Fibroblast of lung (primary cell): Measurements from ENCODE around the gene PHC2. TPM values are rescaled to one million over a fixed set of nuclear protein-coding genes. Genes with fewer than 3 reads are reported as not detected.

Experiments
- DNase-seq, 2 donors: peaks; one replicate each; pipeline versions ENCODE4 v3.0.0 to v3.0.0-alpha.2; 2010; ENCODE audit warnings: low read depth in 2 of 2
- H2AFZ ChIP-seq: 2 replicates; pipeline ENCODE4 v1.5.1; 2012; ENCODE audit warnings: low read length, control low read depth, inconsistent platforms
- H3K27ac ChIP-seq: 2 replicates; pipeline ENCODE4 v1.5.1; 2011; ENCODE audit warnings: low read length, control low read depth; ENCODE audit not compliant: insufficient read depth
- H3K27me3 ChIP-seq: 2 replicates; pipeline ENCODE4 v1.5.1; 2011; ENCODE audit warnings: mild to moderate bottlenecking, low read length; ENCODE audit not compliant: control insufficient read depth, insufficient read depth
- H3K36me3 ChIP-seq: 2 replicates; pipeline ENCODE4 v1.5.1; 2011; ENCODE audit warnings: low read length; ENCODE audit not compliant: control insufficient read depth, insufficient read depth
- H3K4me1 ChIP-seq: 2 replicates; pipeline ENCODE4 v1.5.1; 2011; ENCODE audit warnings: low read length; ENCODE audit not compliant: control insufficient read depth, insufficient read depth; ENCODE audit errors: extremely low read depth
- H3K4me2 ChIP-seq: 2 replicates; pipeline ENCODE4 v1.5.1; 2011; ENCODE audit warnings: low read length, control low read depth; ENCODE audit not compliant: insufficient read depth; ENCODE audit errors: extremely low read depth
- H3K4me3 ChIP-seq, 4 experiments: fragments of 200-600 bp in 1 of 4; sonication (generic) in 1 of 4; replicated peaks in 1 of 4; 2 replicates each; pipeline ENCODE4 v1.5.1; 2011 to 2016; ENCODE audit warnings: low read length in 4 of 4, low read depth in 3 of 4, mild to moderate bottlenecking in 3 of 4, control low read depth in 2 of 4, inconsistent platforms in 1 of 4, mixed read lengths in 1 of 4; ENCODE audit not compliant: insufficient read depth in 1 of 4; ENCODE audit errors: control extremely low read depth in 1 of 4
- H3K79me2 ChIP-seq: 2 replicates; pipeline ENCODE4 v1.5.1; 2012; ENCODE audit warnings: mild to moderate bottlenecking, low read length, inconsistent platforms; ENCODE audit not compliant: control insufficient read depth, insufficient read depth
- H3K9ac ChIP-seq: 2 replicates; pipeline ENCODE4 v1.5.1; 2011; ENCODE audit warnings: mild to moderate bottlenecking, low read length, control low read depth; ENCODE audit not compliant: insufficient read depth
- H3K9me3 ChIP-seq: 2 replicates; pipeline ENCODE4 v1.5.1; 2012; ENCODE audit warnings: low read depth, low read length; ENCODE audit not compliant: control insufficient read depth, insufficient read depth
- H4K20me1 ChIP-seq: 2 replicates; pipeline ENCODE4 v1.5.1; 2011; ENCODE audit warnings: low read length; ENCODE audit not compliant: control insufficient read depth, insufficient read depth; ENCODE audit errors: extremely low read depth
- EZH2 ChIP-seq: IDR thresholded peaks from 2 replicates; pipeline ENCODE4 v1.5.1; 2012; ENCODE audit warnings: low read length, control low read depth, mild to moderate bottlenecking; ENCODE audit errors: missing control alignments
- polyA plus RNA-seq, 2 donors: library from polyadenylated mRNA; depleted of rRNA in 1 of 2; stranded (reverse) in 1 of 2; unstranded in 1 of 2; fragments of >200 nt; gene quantifications; 2 replicates each; pipeline ENCODE4 v1.2.1, GENCODE V29; 2011 to 2012; ENCODE audit warnings: missing spikeins in 1 of 2
- total RNA-seq: library from RNA; depleted of rRNA; stranded (reverse); fragments of >200 nt; gene quantifications from 2 replicates; pipeline ENCODE4 v1.2.1, GENCODE V29; 2014
- TF ChIP-seq, protein P1 (sequence below), 2 donors: IDR thresholded peaks in 1 of 2; conservative IDR thresholded peaks in 1 of 2; 1 replicate in 1 of 2; 2 replicates in 1 of 2; pipeline ENCODE4 v1.5.1; 2011 to 2012; ENCODE audit warnings: low read length in 2 of 2, control low read depth in 1 of 2, inconsistent platforms in 1 of 2, low read depth in 1 of 2, mild to moderate bottlenecking in 1 of 2

The PHC2 gene
- total and polyA plus RNA-seq, 2 donors (not counting 1 experiment from before 2014, with no cell fraction given): 62.6 to 75.8 TPM

DNA sequence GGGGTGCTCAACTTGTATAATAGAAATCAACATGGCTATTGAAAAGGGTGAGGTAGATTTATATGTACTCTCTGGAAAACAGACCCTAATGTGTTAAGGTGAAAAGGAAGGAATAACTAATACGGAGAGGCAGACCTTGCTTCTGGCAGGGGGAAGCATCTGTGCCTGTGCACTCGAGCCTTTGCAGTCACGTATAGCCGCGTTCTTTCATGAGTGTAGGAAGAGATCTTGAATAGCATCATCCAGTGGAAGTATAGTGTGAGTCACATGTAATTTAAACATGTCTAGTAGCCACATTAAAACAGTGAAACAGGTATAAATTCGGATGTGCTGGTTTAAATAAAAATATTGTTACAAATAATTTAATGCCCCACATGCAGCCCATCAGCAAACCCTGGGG, 112.9 kb downstream of the PHC2 start:
- H3K9me3 ChIP-seq: no peaks in the 10 kb centered on the region
- DNase-seq: no peak
- no peak overlapping the region for H2AFZ ChIP-seq
- no peaks in the 10 kb centered on the region for H3K36me3 ChIP-seq
- H3K9ac ChIP-seq: no peak overlapping the region
- H3K4me2 ChIP-seq: no peak overlapping the region
- no peaks in the 10 kb centered on the region for H3K4me1 ChIP-seq
- no peaks in the 10 kb centered on the region for H3K79me2 ChIP-seq
- H3K27ac ChIP-seq: no peak overlapping the region
- H3K4me3 ChIP-seq: no peak overlapping the region
- no peaks in the 10 kb centered on the region for H3K27me3 ChIP-seq
- TF ChIP-seq EZH2: no peak
- TF ChIP-seq, protein P1, sequence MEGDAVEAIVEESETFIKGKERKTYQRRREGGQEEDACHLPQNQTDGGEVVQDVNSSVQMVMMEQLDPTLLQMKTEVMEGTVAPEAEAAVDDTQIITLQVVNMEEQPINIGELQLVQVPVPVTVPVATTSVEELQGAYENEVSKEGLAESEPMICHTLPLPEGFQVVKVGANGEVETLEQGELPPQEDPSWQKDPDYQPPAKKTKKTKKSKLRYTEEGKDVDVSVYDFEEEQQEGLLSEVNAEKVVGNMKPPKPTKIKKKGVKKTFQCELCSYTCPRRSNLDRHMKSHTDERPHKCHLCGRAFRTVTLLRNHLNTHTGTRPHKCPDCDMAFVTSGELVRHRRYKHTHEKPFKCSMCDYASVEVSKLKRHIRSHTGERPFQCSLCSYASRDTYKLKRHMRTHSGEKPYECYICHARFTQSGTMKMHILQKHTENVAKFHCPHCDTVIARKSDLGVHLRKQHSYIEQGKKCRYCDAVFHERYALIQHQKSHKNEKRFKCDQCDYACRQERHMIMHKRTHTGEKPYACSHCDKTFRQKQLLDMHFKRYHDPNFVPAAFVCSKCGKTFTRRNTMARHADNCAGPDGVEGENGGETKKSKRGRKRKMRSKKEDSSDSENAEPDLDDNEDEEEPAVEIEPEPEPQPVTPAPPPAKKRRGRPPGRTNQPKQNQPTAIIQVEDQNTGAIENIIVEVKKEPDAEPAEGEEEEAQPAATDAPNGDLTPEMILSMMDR (conservative IDR thresholded peaks at IDR 0.05 in 1 of 2, IDR thresholded peaks at IDR 0.05 in 1 of 2; ENCODE audit: low read depth in 1 of 2, low read length in 2 of 2): no peak
- no peaks in the 10 kb centered on the region for H4K20me1 ChIP-seq

DNA sequence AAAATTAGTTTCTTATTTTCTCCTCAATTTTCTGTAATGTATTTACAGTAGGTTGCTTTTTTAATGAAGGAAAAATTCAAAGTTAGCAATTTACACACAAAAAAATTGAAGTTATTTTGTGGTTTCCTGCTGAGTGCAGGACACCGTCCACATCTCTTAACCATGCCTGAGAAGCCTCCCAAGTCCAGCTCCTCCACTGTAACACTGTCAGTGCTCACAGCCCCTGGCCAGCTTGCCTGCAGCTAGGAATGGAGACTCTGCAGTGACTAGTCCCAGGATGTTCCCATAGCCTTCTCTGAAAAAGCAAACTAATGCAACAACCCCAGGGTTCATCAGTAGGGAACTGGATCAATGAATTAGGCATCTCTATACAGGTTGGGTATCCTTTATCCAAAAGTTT, 113.5 kb downstream of the PHC2 start:
- H3K27ac ChIP-seq: no peak overlapping the region
- no peak overlapping the region for H3K4me3 ChIP-seq
- H3K9ac ChIP-seq: no peak overlapping the region
- H3K4me2 ChIP-seq: no peak overlapping the region
- no peaks in the 10 kb centered on the region for H3K4me1 ChIP-seq
- H3K9me3 ChIP-seq: no peaks in the 10 kb centered on the region
- H4K20me1 ChIP-seq: no peaks in the 10 kb centered on the region
- H3K79me2 ChIP-seq: no peaks in the 10 kb centered on the region
- no peak for TF ChIP-seq EZH2
- TF ChIP-seq, protein P1 (conservative IDR thresholded peaks at IDR 0.05 in 1 of 2, IDR thresholded peaks at IDR 0.05 in 1 of 2; ENCODE audit: low read depth in 1 of 2, low read length in 2 of 2): no peak
- no peaks in the 10 kb centered on the region for H3K36me3 ChIP-seq
- no peak overlapping the region for H2AFZ ChIP-seq
- no peaks in the 10 kb centered on the region for H3K27me3 ChIP-seq
- DNase-seq: no peak

GRCh38 chr1:33316601-33317000, 114.3 kb downstream of the PHC2 start:
- no peaks in the 10 kb centered on the region for H3K4me1 ChIP-seq
- H3K9me3 ChIP-seq: no peaks in the 10 kb centered on the region
- no peak overlapping the region for H2AFZ ChIP-seq
- H3K36me3 ChIP-seq: no peaks in the 10 kb centered on the region
- no peaks in the 10 kb centered on the region for H4K20me1 ChIP-seq
- no peak overlapping the region for H3K4me3 ChIP-seq
- no peak for TF ChIP-seq EZH2
- TF ChIP-seq, protein P1 (conservative IDR thresholded peaks at IDR 0.05 in 1 of 2, IDR thresholded peaks at IDR 0.05 in 1 of 2; ENCODE audit: low read depth in 1 of 2, low read length in 2 of 2): no peak
- no peaks in the 10 kb centered on the region for H3K27me3 ChIP-seq
- no peaks in the 10 kb centered on the region for H3K79me2 ChIP-seq
- no peak overlapping the region for H3K9ac ChIP-seq
- H3K4me2 ChIP-seq: no peak overlapping the region
- DNase-seq: no peak
- H3K27ac ChIP-seq: no peak overlapping the region
